GM12873 (cell line): ENCODE data around the gene UCHL5.
A peak's percentile ranks its signal among the peaks of the same experiment; 100 is the strongest.

ENCODE experiments used
- CTCF ChIP-seq: IDR thresholded peaks from 2 replicates; pipeline ENCODE4 v1.5.1; 2012; ENCODE audit warnings: low read depth, mild to moderate bottlenecking, moderate library complexity, low read length, control low read depth; ENCODE audit not compliant: insufficient read depth; ENCODE audit errors: missing control alignments

Gene UCHL5

GRCh38 chr1:193019442-193020026, 39.6 kb downstream of the UCHL5 start:
- TF ChIP-seq CTCF: peak; percentile 39

GRCh38 chr1:193016788-193017187, 42.4 kb downstream of the UCHL5 start:
- no peak for TF ChIP-seq CTCF

DNA sequence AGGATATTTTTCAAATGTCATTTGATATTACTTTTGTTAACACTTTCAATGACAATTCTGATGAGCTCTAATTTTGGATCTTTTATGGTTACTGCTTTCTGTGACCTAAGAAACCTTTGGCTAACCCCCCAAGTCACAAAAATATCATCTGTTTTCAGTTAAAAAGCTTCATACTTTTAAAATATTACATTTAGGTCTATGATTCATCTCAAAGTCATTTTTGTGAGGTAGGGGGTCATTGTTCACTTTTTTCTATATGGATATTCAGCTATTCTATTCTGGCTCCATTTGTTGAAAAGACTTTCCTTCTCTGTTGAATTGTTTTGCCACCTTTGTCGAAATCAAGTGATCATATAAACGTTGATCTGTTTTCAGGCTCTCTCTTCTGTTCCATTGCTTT, 44.8 kb downstream of the UCHL5 start:
- no peak for TF ChIP-seq CTCF

- TF ChIP-seq CTCF: no peak
Observed at GRCh38 chr1:193013707-193014106, 45.5 kb downstream of the UCHL5 start.

- no peak for TF ChIP-seq CTCF
Observed at GRCh38 chr1:193013005-193013404, 46.2 kb downstream of the UCHL5 start.

GRCh38 chr1:193011406-193011805, 47.8 kb downstream of the UCHL5 start:
- no peak for TF ChIP-seq CTCF

DNA sequence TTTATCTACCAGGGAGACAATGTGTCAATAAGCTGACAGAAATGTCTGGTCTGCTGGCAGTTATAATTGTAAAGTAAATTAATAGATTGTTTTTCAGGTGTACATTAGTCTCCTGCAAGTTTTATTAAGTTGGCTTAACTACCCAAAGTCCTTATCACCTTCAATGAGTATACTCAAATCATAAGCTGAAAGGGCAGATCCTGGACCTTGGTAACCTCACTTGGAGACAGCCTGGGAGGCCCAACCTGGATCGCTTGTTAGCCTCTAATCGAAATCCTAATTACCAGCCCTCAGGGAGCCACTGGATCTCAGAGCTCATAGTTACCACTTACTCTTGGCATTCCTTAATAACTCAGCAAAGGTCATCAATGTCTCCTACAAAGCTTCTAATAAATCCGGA, 49.7 kb downstream of the UCHL5 start:
- TF ChIP-seq CTCF: no peak
